ENCODE results near the gene CLEC2A.
"Not testable (repeated sequence)": the region's sequence is repeated elsewhere in the genome, so short reads cannot be mapped to it uniquely, and the experiment has no call there.

CLEC2A gene

GRCh38 chr12:9932270-9932669, at the start of gene CLEC2A:
CLEC2A (minus strand) TSS chr12:9932370; CDS start chr12:9932329, 41 bp downstream.
- DNase-seq = no peak

GRCh38 chr12:9980126-9980525, 48.0 kb upstream of the CLEC2A start:
- DNase-seq = no peak

- DNase-seq = no peak
Measured at GRCh38 chr12:9977916-9978315, 45.7 kb upstream of the CLEC2A start.

- not testable (repeated sequence) for DNase-seq
Measured at GRCh38 chr12:9976626-9977025, 44.5 kb upstream of the CLEC2A start.

GRCh38 chr12:9975614-9976013, 43.4 kb upstream of the CLEC2A start:
- DNase-seq = no peak

GRCh38 chr12:9974731-9975130, 42.6 kb upstream of the CLEC2A start:
- not testable (repeated sequence) for DNase-seq

- DNase-seq = no peak
Measured at GRCh38 chr12:9973949-9974348, 41.8 kb upstream of the CLEC2A start.

- no peak for DNase-seq
Measured at GRCh38 chr12:9971181-9971580, 39.0 kb upstream of the CLEC2A start, which contains the start of gene CLEC12A. CLEC12A (plus strand) TSS chr12:9971409; CDS start chr12:9971597, 188 bp downstream.

GRCh38 chr12:9969673-9970072, 37.5 kb upstream of the CLEC2A start:
- no peak for DNase-seq

GRCh38 chr12:9961901-9962300, 29.7 kb upstream of the CLEC2A start:
- no peak for DNase-seq

GRCh38 chr12:9961106-9961505, 28.9 kb upstream of the CLEC2A start:
- DNase-seq = no peak

GRCh38 chr12:9960590-9960989, 28.4 kb upstream of the CLEC2A start:
- DNase-seq = no peak

GRCh38 chr12:9957834-9958233, 25.7 kb upstream of the CLEC2A start:
- DNase-seq = no peak

- DNase-seq = not testable (repeated sequence)
Measured at GRCh38 chr12:9952954-9953729, 21.0 kb upstream of the CLEC2A start.

GRCh38 chr12:9951026-9951675, 19.0 kb upstream of the CLEC2A start:
- DNase-seq = no peak

- DNase-seq = no peak
Measured at GRCh38 chr12:9948606-9949296, 16.6 kb upstream of the CLEC2A start.

GRCh38 chr12:9947674-9948073, 15.5 kb upstream of the CLEC2A start:
- DNase-seq = no peak

GRCh38 chr12:9944391-9944790, 12.2 kb upstream of the CLEC2A start:
- DNase-seq = no peak

GRCh38 chr12:9943240-9943639, 11.1 kb upstream of the CLEC2A start:
- DNase-seq = no peak

- no peak for DNase-seq
Measured at GRCh38 chr12:9941838-9942237, 9.7 kb upstream of the CLEC2A start.

- no peak for DNase-seq
Measured at GRCh38 chr12:9940375-9940774, 8.2 kb upstream of the CLEC2A start.

- DNase-seq = no peak
Measured at GRCh38 chr12:9936591-9936990, 4.4 kb upstream of the CLEC2A start.

- no peak for DNase-seq
Measured at GRCh38 chr12:9935026-9935425, 2.9 kb upstream of the CLEC2A start.

GRCh38 chr12:9933958-9934357, 1.8 kb upstream of the CLEC2A start:
- no peak for DNase-seq

Data from NCI-H446 (cell line).